ENCODE results near the gene OXSR1.

GRCh38 chr3:38119248-38119544 is 46.1 kb upstream of the OXSR1 start:
- TF ChIP-seq CTCF (IDR thresholded peaks at IDR 0.05), result no peak
- TF ChIP-seq POLR2A (IDR thresholded peaks at IDR 0.05), result no peak

Data from Peyer's patch (tissue), 4 donors.